Endothelial cell of umbilical vein (primary cell): Measurements from ENCODE around the gene PPP1R26. TPM values are rescaled to one million over a fixed set of nuclear protein-coding genes. Genes with fewer than 3 reads are reported as not detected.

Experiments
- BruUV-seq: library from RNA; stranded (reverse); fragments of 400-500 nt; replicated peaks from 2 replicates; lab custom pipeline; 2021; lab: Mats Ljungman, UMichigan
- CTCF ChIA-PET: fragments of 300-600, 350-600 bp; sonication (Branson Sonifier 250); formaldehyde crosslinking; loops from one replicate; lab custom pipeline; 2021; ENCODE audit warnings: antibody characterized with exemption, inconsistent platforms; lab: Charles Lee
- POLR2A ChIA-PET: fragments of 300-600, 350-600 bp; sonication (Branson Sonifier 250); formaldehyde crosslinking; loops from one replicate; lab custom pipeline; 2021; ENCODE audit warnings: antibody characterized with exemption, inconsistent platforms; lab: Charles Lee
- DNase-seq: peaks from one replicate; pipeline ENCODE4 v3.0.0-alpha.2; 2011; ENCODE audit warnings: low read depth, low spot score
- FAIRE-seq: peaks from 2 replicates; lab custom pipeline; 2011; peaks lifted over from hg19 to GRCh38; lab: Jason Lieb, UNC
- H2AFZ ChIP-seq: 2 replicates; pipeline ENCODE4 v1.6.0; 2012; ENCODE audit warnings: low read depth, low read length, control low read depth, inconsistent platforms
- H3K27ac ChIP-seq: 2 replicates; pipeline ENCODE4 v1.5.1; 2011; ENCODE audit warnings: low read depth, mild to moderate bottlenecking, control low read depth, low read length, moderate library complexity; ENCODE audit not compliant: insufficient read depth
- H3K27me3 ChIP-seq, 2 experiments: 2 replicates each; pipeline versions ENCODE4 v1.6.0 to v1.6.1; 2011; ENCODE audit warnings: low read length in 2 of 2, mixed read lengths in 1 of 2; ENCODE audit not compliant: control insufficient read depth in 2 of 2, insufficient read depth in 2 of 2
- H3K36me3 ChIP-seq, 2 experiments: 2 replicates in 1 of 2; 3 replicates in 1 of 2; pipeline ENCODE4 v1.5.1; 2011; ENCODE audit warnings: low read length in 2 of 2, mild to moderate bottlenecking in 1 of 2, moderate library complexity in 1 of 2; ENCODE audit not compliant: control insufficient read depth in 2 of 2, insufficient read depth in 2 of 2; ENCODE audit errors: extremely low read depth in 1 of 2
- H3K4me1 ChIP-seq: 3 replicates; pipeline ENCODE4 v1.5.1; 2011; ENCODE audit warnings: mild to moderate bottlenecking, low read length; ENCODE audit not compliant: control insufficient read depth, insufficient read depth; ENCODE audit errors: extremely low read depth
- H3K4me2 ChIP-seq: 2 replicates; pipeline ENCODE4 v1.6.1; 2011; ENCODE audit warnings: low read length, control low read depth, mixed read lengths; ENCODE audit not compliant: insufficient read depth
- H3K4me3 ChIP-seq, 3 experiments: fragments of 200-600 bp in 1 of 3; sonication (generic), shearing (Covaris generic) in 1 of 3; replicated peaks in 1 of 3; 2 replicates each; pipeline ENCODE4 v1.5.1; 2011 to 2016; ENCODE audit warnings: control low read depth in 3 of 3, low read length in 3 of 3, mild to moderate bottlenecking in 2 of 3, inconsistent platforms in 1 of 3, low read depth in 1 of 3, moderate library complexity in 1 of 3; ENCODE audit not compliant: insufficient read depth in 1 of 3
- H3K79me2 ChIP-seq: 2 replicates; pipeline ENCODE4 v1.6.0; 2012; ENCODE audit warnings: low read length, inconsistent platforms; ENCODE audit not compliant: control insufficient read depth, insufficient read depth
- H3K9ac ChIP-seq: replicated peaks from 2 replicates; pipeline ENCODE3; 2011; ENCODE audit warnings: low read length, control low read depth; ENCODE audit not compliant: insufficient read depth; ENCODE audit errors: extremely low read depth
- H3K9me1 ChIP-seq: replicated peaks from 3 replicates; pipeline ENCODE4 v1.6.0; 2011; ENCODE audit warnings: mild to moderate bottlenecking, low read length; ENCODE audit not compliant: control insufficient read depth, insufficient read depth; ENCODE audit errors: extremely low read depth
- H3K9me3 ChIP-seq: replicated peaks from 2 replicates; pipeline ENCODE4 v1.5.1; 2012; ENCODE audit warnings: low read length, inconsistent platforms; ENCODE audit not compliant: control insufficient read depth, insufficient read depth
- H4K20me1 ChIP-seq: replicated peaks from 2 replicates; pipeline ENCODE3; 2011; ENCODE audit warnings: mild to moderate bottlenecking, low read length; ENCODE audit not compliant: control insufficient read depth, insufficient read depth; ENCODE audit errors: extremely low read depth
- CTCF ChIP-seq, 2 donors: IDR thresholded peaks; 1 replicate in 1 of 2; 2 replicates in 1 of 2; pipeline ENCODE4 v1.5.1; 2011; ENCODE audit warnings: low read length in 2 of 2, mild to moderate bottlenecking in 2 of 2, moderate library complexity in 2 of 2, control low read depth in 1 of 2, inconsistent platforms in 1 of 2, low read depth in 1 of 2; ENCODE audit not compliant: insufficient read depth in 1 of 2; ENCODE audit errors: extremely low read depth in 1 of 2
- EZH2 ChIP-seq: IDR thresholded peaks from 2 replicates; pipeline ENCODE4 v1.6.1; 2012; ENCODE audit warnings: borderline replicate concordance, low read depth, mild to moderate bottlenecking, moderate library complexity, low read length, inconsistent platforms; ENCODE audit not compliant: severe bottlenecking
- FOS ChIP-seq: IDR thresholded peaks from 2 replicates; pipeline ENCODE4 v1.6.1; 2011; ENCODE audit warnings: mild to moderate bottlenecking, low read length, moderate library complexity, borderline replicate concordance; ENCODE audit not compliant: insufficient read depth
- GATA2 ChIP-seq: IDR thresholded peaks from 2 replicates; pipeline ENCODE4 v1.7.0; 2011; ENCODE audit warnings: low read depth, mild to moderate bottlenecking, moderate library complexity, mixed read lengths, low read length; ENCODE audit not compliant: insufficient read length, insufficient read depth
- JUN ChIP-seq: IDR thresholded peaks from 2 replicates; pipeline ENCODE4 v1.6.1; 2011; ENCODE audit warnings: borderline replicate concordance, low read depth; ENCODE audit not compliant: insufficient read length, insufficient read depth
- MAX ChIP-seq: IDR thresholded peaks from 2 replicates; pipeline ENCODE4 v1.6.1; 2011; ENCODE audit not compliant: insufficient read depth, insufficient read length
- MYC ChIP-seq: IDR thresholded peaks from one replicate; pipeline ENCODE4 v1.6.1; 2011; ENCODE audit warnings: mild to moderate bottlenecking, low read depth, low read length
- POLR2A ChIP-seq: IDR thresholded peaks from 2 replicates; pipeline ENCODE4 v1.6.1; 2012; ENCODE audit warnings: low read depth, mild to moderate bottlenecking, control low read depth, low read length
- POLR2AphosphoS5 ChIP-seq: IDR thresholded peaks from 2 replicates; pipeline ENCODE4 v1.6.1; 2012; ENCODE audit warnings: low read depth, mild to moderate bottlenecking, control low read depth, low read length, moderate library complexity; ENCODE audit not compliant: insufficient read depth
- dilution Hi-C: fragments of 300-500 bp; cut with MboI; formaldehyde crosslinking; loops from one replicate; pipeline ENCODE4 v1.15.0; 2019; ENCODE audit warnings: low sequenced_read_pairs; ENCODE audit not compliant: extremely low pct_ligation_motif_present
- intact Hi-C: fragments of 100-400 bp; cut with micrococcal nuclease; formaldehyde crosslinking; loops from one replicate; pipeline ENCODE4 v1.10.0; 2022
- polyA plus RNA-seq, 4 experiments: library from polyadenylated mRNA; depleted of rRNA in 3 of 4; stranded (reverse) in 3 of 4; unstranded in 1 of 4; fragments of >200 nt; gene quantifications; 2 replicates each; pipeline versions ENCODE4 v1.2.1 to v1.2.3, GENCODE V29; 2011 to 2012; ENCODE audit warnings: missing spikeins in 1 of 4
- total RNA-seq: library from RNA; stranded (reverse); gene quantifications from 2 replicates; pipeline ENCODE4 v1.2.3, GENCODE V29; 2021

The PPP1R26 gene
- total and polyA plus RNA-seq, 2 donors (not counting 3 experiments of a cell fraction or from before 2014, with no cell fraction given): 5.9 to 16.9 TPM

- H3K79me2 ChIP-seq: peaks cover 13% of the 10 kb centered on the region
- POLR2A ChIA-PET: no interaction called here
- DNase-seq: no peak
- H3K27me3 ChIP-seq: no peaks in the 10 kb centered on the region
- dilution Hi-C loops (no loop called here), intact Hi-C loops (no loop called here)
- no TSS peak for BruUV-seq
- FAIRE-seq: no peak
- H3K9me1 ChIP-seq: no peaks in the 10 kb centered on the region
- H3K27ac ChIP-seq: no peak overlapping the region
- no peak overlapping the region for H3K9ac ChIP-seq
- H2AFZ ChIP-seq: no peak overlapping the region
- H3K4me2 ChIP-seq: no peak overlapping the region
- no peaks in the 10 kb centered on the region for H3K9me3 ChIP-seq
- H3K4me1 ChIP-seq: peaks cover 10% of the 10 kb centered on the region
- H4K20me1 ChIP-seq: no peaks in the 10 kb centered on the region
- CTCF ChIA-PET: interaction anchor here (2.5 kb wide), 1 partner anchor 26 kb away, joined by 11 read pairs; no protein-coding TSS in a partner anchor
- H3K4me3 ChIP-seq: no peak overlapping the region
- peaks cover 2 to 28% of the 10 kb centered on the region in 2 experiments for H3K36me3 ChIP-seq
- TF ChIP-seq EZH2 (no peak), FOS (no peak), MAX (no peak), JUN (no peak), MYC (no peak), CTCF (IDR thresholded peaks at IDR 0.05; ENCODE audit: extremely low read depth in 1 of 2, insufficient read depth in 1 of 2, low read depth in 1 of 2, low read length in 2 of 2) (no peak), POLR2AphosphoS5 (no peak), GATA2 (no peak), POLR2A (no peak)
Observed at GRCh38 chr9:135506327-135507103, 26.9 kb downstream of the PPP1R26 start.
